Endodermal cell (in vitro differentiated cells): ENCODE measurements around the gene FOXK2. TPM values are rescaled to one million over a fixed set of nuclear protein-coding genes. Genes with fewer than 3 reads are reported as not detected.
A peak's percentile ranks its signal among the peaks of the same experiment; 100 is the strongest.

ENCODE experiments used
- DNase-seq: peaks from one replicate; pipeline ENCODE4 v3.0.0-alpha.2; 2017
- H3K27ac ChIP-seq: 2 replicates; pipeline ENCODE4 v1.5.1; 2013; ENCODE audit warnings: mild to moderate bottlenecking, low read depth, low read length, moderate library complexity
- H3K27me3 ChIP-seq: 2 replicates; pipeline ENCODE4 v1.6.1; 2013; ENCODE audit warnings: mild to moderate bottlenecking, low read length, moderate library complexity; ENCODE audit not compliant: insufficient read depth, control insufficient read depth, poor library complexity, severe bottlenecking
- H3K36me3 ChIP-seq: 2 replicates; pipeline ENCODE4 v1.7.0; 2013; ENCODE audit warnings: mild to moderate bottlenecking, low read length, moderate library complexity; ENCODE audit not compliant: control insufficient read depth, insufficient read depth
- H3K4me1 ChIP-seq: one replicate; pipeline ENCODE4 v1.7.0; 2013; ENCODE audit warnings: low read length; ENCODE audit not compliant: control insufficient read depth, insufficient read depth
- H3K4me3 ChIP-seq: 2 replicates; pipeline ENCODE4 v1.5.1; 2013; ENCODE audit warnings: mild to moderate bottlenecking, low read length, moderate library complexity
- H3K9ac ChIP-seq: 2 replicates; pipeline ENCODE4 v1.6.1; 2013; ENCODE audit warnings: mild to moderate bottlenecking, low read length, moderate library complexity; ENCODE audit not compliant: poor library complexity, severe bottlenecking; ENCODE audit errors: extremely low read depth
- H3K9me3 ChIP-seq: 2 replicates; pipeline ENCODE4 v1.6.1; 2013; ENCODE audit warnings: mild to moderate bottlenecking, low read length, moderate library complexity; ENCODE audit not compliant: control insufficient read depth
- H3K27ac Mint-ChIP-seq: 2 replicates; pipeline ENCODE4 v1.8.0; 2020; ENCODE audit warnings: mixed read lengths
- H3K27me3 Mint-ChIP-seq: 2 replicates; pipeline ENCODE4 v1.8.0; 2021; ENCODE audit warnings: mild to moderate bottlenecking, mixed read lengths; ENCODE audit not compliant: insufficient read depth
- H3K36me3 Mint-ChIP-seq: 2 replicates; pipeline ENCODE4 v1.8.0; 2020; ENCODE audit warnings: low read depth, mixed read lengths
- H3K4me1 Mint-ChIP-seq: 2 replicates; pipeline ENCODE4 v1.8.0; 2020; ENCODE audit warnings: mixed read lengths
- H3K4me3 Mint-ChIP-seq: 2 replicates; pipeline ENCODE4 v1.8.0; 2020; ENCODE audit warnings: mild to moderate bottlenecking, moderate library complexity, mixed read lengths
- H3K9me3 Mint-ChIP-seq: 2 replicates; pipeline ENCODE4 v1.8.0; 2020; ENCODE audit warnings: mild to moderate bottlenecking, mixed read lengths
- CTCF ChIP-seq: fragments of 200-600 bp; sonication (generic); conservative IDR thresholded peaks from 2 replicates; pipeline ENCODE4 v1.5.0; 2021; ENCODE audit warnings: antibody characterized with exemption, mild to moderate bottlenecking
- WGBS, 2 experiments: methylation state at CpG; one replicate each; pipeline versions ENCODE4 v1.1.5 to v1.1.7; 2013; ENCODE audit warnings: missing lambda C conversion rate in 2 of 2, mixed read lengths in 1 of 2; ENCODE audit not compliant: insufficient coverage in 1 of 2, insufficient read length in 1 of 2; 5-methylcytosine and 5-hydroxymethylcytosine counted together
- total RNA-seq, 2 donors: library from RNA; stranded (reverse); fragmentation: NEBNext Ultra II Directional in 1 of 2; extraction: Animal tissue kit (Norgen Biotek cat#: 25700) in 1 of 2; gene quantifications; 2 replicates in 1 of 2; 3 replicates in 1 of 2; pipeline ENCODE4 v1.2.1, GENCODE V29; 2021

The FOXK2 gene
- total RNA-seq, 2 donors from 2014 or later = 67.2 to 68.1 TPM

GRCh38 chr17:82559566-82560251 is 40.2 kb downstream of the FOXK2 start:
- Mint-ChIP-seq H3K4me3 (no peak overlapping the region), H3K4me1 (peaks cover 8% of the 10 kb centered on the region), H3K36me3 (peaks cover 2% of the 10 kb centered on the region), H3K27ac (no peak overlapping the region), H3K27me3 (no peaks in the 10 kb centered on the region), H3K9me3 (no peaks in the 10 kb centered on the region)
- no peaks in the 10 kb centered on the region for H3K27me3 ChIP-seq
- peaks cover 14% of the 10 kb centered on the region for H3K36me3 ChIP-seq
- no peak overlapping the region for H3K9ac ChIP-seq
- H3K4me3 ChIP-seq = no peak overlapping the region
- no peaks in the 10 kb centered on the region for H3K9me3 ChIP-seq
- H3K27ac ChIP-seq = no peak overlapping the region
- DNase-seq = no peak
- TF ChIP-seq CTCF = no peak
- peaks cover 3% of the 10 kb centered on the region for H3K4me1 ChIP-seq
- 93 to 96% methylated on average over 7 to 10 of the region's 11 CpGs for WGBS, 2 experiments

DNA sequence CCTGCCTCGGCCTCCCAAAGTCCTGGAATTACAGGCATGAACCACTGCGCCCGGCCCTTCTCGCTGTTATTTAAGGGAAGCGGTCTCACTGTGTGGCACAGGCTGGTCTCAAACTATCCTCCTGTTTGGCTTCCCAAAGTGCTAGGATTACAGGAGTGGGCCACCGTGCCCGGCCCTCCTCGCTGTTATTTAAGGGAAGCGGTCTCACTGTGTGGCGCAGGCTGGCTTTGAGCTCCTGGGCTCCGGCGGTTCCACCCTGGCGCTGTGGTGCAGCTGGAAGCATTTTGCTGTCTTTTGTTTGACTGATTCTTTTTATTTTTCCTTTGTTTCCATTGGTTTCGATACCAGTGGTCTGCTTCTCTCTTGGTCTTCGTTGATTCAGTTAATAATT is 40.7 kb downstream of the FOXK2 start:
- no peak for TF ChIP-seq CTCF
- Histone ChIP-seq H3K4me1 (peaks cover 3% of the 10 kb centered on the region), H3K27me3 (no peaks in the 10 kb centered on the region), H3K9me3 (no peaks in the 10 kb centered on the region), H3K27ac (no peak overlapping the region), H3K36me3 (peaks cover 19% of the 10 kb centered on the region), H3K9ac (no peak overlapping the region), H3K4me3 (no peak overlapping the region)
- H3K9me3 Mint-ChIP-seq = no peaks in the 10 kb centered on the region
- H3K27me3 Mint-ChIP-seq = no peaks in the 10 kb centered on the region
- peaks cover 8% of the 10 kb centered on the region for H3K4me1 Mint-ChIP-seq
- 88 to 95% methylated on average over 13 to 15 of the region's 15 CpGs for WGBS, 2 experiments
- H3K27ac Mint-ChIP-seq = no peak overlapping the region
- peaks cover 7% of the 10 kb centered on the region for H3K36me3 Mint-ChIP-seq
- no peak overlapping the region for H3K4me3 Mint-ChIP-seq
- no peak for DNase-seq

- WGBS, 2 experiments = 76 to 85% methylated on average over 8 to 9 of the region's 9 CpGs
- Mint-ChIP-seq H3K9me3 (no peaks in the 10 kb centered on the region), H3K27ac (peak overlapping the region; percentile 69), H3K4me3 (no peak overlapping the region), H3K36me3 (peaks cover 10% of the 10 kb centered on the region), H3K27me3 (no peaks in the 10 kb centered on the region), H3K4me1 (peaks cover 8% of the 10 kb centered on the region)
- no peak for TF ChIP-seq CTCF
- H3K36me3 ChIP-seq = peaks cover 26% of the 10 kb centered on the region
- H3K4me3 ChIP-seq = no peak overlapping the region
- H3K4me1 ChIP-seq = peaks cover 3% of the 10 kb centered on the region
- H3K27me3 ChIP-seq = no peaks in the 10 kb centered on the region
- H3K9me3 ChIP-seq = no peaks in the 10 kb centered on the region
- peak overlapping the region; percentile 44 for H3K27ac ChIP-seq
- H3K9ac ChIP-seq = no peak overlapping the region
- DNase-seq = no peak
Observed at GRCh38 chr17:82560802-82561428, 41.4 kb downstream of the FOXK2 start.
